Measurements from ENCODE around the gene SIDT1.

DNA sequence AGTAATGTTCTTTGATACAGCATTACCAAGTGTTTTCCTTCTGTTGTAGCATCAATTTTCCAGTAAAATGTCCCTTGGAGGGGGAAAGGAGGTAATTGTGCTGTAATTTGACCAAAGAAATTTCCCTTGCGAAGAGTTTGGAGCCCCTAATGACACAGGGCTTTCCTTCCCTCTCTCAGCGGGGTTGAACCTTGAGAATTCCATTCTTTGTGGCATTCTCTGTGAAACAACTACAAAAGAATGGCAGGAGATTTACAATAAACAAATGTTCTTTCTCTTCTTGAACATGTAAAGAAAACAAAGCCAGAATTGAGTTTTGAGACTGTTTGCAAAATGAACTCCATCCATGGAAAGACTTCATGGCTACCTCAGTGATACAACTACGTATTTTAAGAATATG is 53.4 kb downstream of the SIDT1 start:
- TF ChIP-seq, protein P1, sequence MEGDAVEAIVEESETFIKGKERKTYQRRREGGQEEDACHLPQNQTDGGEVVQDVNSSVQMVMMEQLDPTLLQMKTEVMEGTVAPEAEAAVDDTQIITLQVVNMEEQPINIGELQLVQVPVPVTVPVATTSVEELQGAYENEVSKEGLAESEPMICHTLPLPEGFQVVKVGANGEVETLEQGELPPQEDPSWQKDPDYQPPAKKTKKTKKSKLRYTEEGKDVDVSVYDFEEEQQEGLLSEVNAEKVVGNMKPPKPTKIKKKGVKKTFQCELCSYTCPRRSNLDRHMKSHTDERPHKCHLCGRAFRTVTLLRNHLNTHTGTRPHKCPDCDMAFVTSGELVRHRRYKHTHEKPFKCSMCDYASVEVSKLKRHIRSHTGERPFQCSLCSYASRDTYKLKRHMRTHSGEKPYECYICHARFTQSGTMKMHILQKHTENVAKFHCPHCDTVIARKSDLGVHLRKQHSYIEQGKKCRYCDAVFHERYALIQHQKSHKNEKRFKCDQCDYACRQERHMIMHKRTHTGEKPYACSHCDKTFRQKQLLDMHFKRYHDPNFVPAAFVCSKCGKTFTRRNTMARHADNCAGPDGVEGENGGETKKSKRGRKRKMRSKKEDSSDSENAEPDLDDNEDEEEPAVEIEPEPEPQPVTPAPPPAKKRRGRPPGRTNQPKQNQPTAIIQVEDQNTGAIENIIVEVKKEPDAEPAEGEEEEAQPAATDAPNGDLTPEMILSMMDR (conservative IDR thresholded peaks at IDR 0.05 in 1 of 2, IDR thresholded peaks at IDR 0.05 in 1 of 2; ENCODE audit: low read depth in 1 of 2, low read length in 2 of 2): no peak
- TF ChIP-seq EZH2 (IDR thresholded peaks at IDR 0.05; ENCODE audit: low read length, missing control alignments): no peak

Measured in fibroblast of lung (primary cell).